8988T (cell line): Measurements from ENCODE around the gene SDC4.

Experiments used
- DNase-seq: peaks from one replicate; pipeline ENCODE4 v3.0.0; 2011

The SDC4 gene

GRCh38 chr20:45342855-45343531, 5.2 kb downstream of the SDC4 start:
- no peak for DNase-seq

DNA sequence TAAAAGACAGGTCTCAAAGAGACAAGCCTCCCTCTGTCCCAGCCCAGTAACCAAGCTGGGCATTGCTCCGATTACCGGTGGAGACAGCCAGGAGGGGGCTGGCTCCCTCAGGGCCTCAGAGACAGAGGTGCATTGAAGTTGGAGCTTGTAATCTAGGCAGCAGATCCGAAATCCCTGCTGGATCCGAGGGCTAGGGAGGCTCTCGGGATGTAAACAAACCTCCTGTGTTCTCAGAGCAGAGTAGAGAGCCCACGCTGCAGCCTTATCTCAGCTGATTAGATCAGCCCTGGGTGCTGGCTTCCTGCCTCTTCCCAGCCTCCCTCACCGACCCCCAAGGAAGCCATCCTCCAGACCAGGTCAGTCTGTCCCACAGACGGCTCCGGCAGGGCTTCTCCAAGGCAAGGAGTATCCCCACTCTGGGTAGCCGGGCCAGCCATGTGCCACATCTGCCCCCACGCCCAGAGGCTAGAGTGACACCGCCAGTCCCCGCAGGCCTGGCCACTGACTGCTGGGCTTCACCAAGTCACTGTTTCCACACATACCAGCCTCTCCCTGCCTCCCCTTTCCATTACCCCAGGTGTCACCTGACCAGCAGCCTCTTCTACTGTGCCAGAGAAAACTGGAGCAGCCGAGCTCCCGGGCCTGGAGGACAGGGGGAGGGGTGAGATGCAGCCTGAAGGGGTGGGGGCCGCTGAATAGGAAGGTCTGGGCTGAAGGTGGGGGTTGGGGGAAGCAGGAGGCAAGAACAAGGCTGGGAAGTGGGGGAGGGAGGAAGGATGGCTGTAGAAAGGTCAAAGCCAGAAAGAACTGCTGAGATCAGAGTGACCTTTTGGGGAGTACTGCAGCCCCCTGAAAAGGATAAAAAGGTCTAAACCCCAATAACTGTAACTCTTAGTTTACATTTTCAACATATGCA, 6.0 kb downstream of the SDC4 start:
- no peak for DNase-seq

- no peak for DNase-seq
These were observed 6.7 kb downstream of the SDC4 start for GRCh38 chr20:45341579-45341938.

GRCh38 chr20:45340951-45341350, 7.3 kb downstream of the SDC4 start:
- no peak for DNase-seq

GRCh38 chr20:45340236-45340847, 7.9 kb downstream of the SDC4 start:
- no peak for DNase-seq

GRCh38 chr20:45339799-45340198, 8.4 kb downstream of the SDC4 start:
- DNase-seq: no peak

DNA sequence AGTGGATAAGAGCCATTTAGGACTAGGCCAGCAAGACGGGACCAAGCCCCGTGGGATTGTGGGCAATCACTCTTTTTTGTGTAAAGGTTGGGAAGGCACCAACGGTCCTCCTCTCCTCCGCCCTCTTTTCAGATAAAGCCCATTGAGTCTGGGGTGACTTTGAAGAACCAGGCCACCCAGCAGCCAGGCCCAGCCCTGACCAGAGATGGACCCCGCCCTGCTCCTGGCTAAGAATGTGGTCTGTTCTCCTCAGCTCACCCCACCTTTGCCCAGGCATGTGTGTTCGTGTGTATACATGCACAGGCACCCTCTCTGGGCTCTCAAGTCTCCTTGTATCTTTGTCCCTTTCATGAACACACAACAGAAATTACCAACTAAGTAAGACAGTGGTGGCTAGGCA, 9.1 kb downstream of the SDC4 start:
- no peak for DNase-seq

GRCh38 chr20:45338121-45339030, 9.8 kb downstream of the SDC4 start:
- no peak for DNase-seq

DNA sequence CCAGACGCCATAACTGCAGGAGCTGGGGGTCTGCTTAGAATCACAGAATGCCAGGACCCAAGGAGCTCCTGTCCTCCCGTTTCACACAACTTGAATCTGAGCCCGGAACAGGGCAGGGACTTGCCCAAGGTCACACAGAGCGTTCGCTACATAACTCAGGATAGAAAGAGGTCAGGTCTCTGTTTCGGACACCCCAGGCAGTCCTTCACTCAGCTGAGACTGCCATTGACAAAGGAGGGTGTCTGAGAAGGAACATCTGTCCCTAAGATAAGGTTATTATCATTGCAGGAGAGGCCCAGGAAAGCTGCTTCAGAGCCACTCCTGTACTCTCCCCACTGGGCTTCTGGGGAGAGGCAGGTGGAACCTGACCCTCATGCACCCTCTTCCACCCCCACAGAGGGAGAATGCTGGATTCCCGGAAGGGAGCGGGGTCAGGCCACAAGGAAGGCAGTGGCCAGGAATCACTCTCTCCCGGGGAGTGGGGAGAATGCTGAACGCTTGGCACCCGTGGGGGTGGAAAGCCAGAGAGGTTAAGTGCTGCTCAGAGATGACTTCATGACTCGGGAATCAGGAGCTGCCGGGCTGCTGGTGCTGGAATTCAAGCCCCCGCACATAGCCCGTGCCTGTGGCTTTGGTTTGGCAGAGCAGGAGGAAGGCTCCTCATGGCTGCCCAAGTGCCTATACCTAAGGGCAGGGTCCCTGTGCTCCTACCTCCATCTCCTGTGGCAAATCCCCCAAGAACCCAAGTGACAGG, 10.7 kb downstream of the SDC4 start:
- DNase-seq: no peak

GRCh38 chr20:45336530-45337366, 11.5 kb downstream of the SDC4 start:
- no peak for DNase-seq

- DNase-seq: no peak
These were observed 17.7 kb downstream of the SDC4 start for GRCh38 chr20:45330476-45330875.

- no peak for DNase-seq
These were observed 18.5 kb downstream of the SDC4 start for GRCh38 chr20:45329497-45330319.

DNA sequence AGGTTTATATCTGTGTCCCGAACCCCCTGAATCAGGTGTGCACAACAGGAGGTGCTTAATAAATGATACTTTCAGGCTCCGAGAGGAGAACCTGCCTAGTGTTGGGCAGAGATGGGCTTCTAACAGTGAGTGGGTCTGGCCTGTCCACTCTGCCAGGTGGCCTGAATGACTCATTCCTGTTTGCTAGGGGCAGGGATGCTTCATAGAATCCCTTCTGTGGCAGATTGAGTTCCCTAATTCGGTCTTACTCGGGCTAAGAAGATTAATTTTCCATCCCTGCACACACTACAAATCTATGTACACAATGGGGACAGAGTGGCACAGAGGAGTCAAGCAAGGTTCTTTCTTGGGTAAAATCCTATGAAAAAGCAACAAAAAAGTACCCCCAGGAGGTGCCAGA, 19.8 kb downstream of the SDC4 start:
- no peak for DNase-seq

- no peak for DNase-seq
These were observed 22.9 kb downstream of the SDC4 start for GRCh38 chr20:45325371-45325770.

GRCh38 chr20:45323731-45324130, 24.5 kb downstream of the SDC4 start:
- DNase-seq: no peak

- DNase-seq: peak; percentile 77
These were observed 25.3 kb downstream of the SDC4 start for GRCh38 chr20:45322952-45323383.

DNA sequence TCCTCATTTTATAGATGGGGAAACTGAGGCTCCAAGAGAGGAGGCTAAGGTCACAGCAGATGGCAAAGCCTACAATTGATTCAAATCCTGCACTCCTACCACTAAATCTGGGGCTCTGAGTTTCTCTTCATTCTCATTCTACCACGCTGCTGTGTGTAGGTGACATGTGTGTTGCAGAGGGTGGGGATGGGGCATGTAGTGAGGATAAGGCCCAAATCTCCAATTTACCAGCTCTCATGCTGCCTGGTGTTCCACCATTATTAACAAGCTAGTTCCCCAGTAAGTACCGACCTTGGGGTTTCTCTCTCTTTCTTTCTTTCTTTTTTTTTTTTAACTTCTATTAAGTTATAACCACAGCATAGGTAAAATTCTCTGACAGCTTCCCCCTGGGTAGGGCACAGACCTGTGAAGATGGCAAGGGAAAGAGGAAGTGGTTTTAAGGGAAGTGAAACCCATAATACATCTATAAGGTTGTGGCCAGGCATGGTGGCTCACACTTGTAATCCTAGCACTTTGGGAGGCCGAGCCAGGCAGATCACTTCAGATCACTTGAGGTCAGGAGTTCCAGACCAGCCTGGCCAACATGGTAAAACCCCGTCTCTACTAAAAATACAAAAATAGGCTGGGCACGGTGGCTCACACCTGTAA, 27.2 kb downstream of the SDC4 start:
- DNase-seq: no peak

DNA sequence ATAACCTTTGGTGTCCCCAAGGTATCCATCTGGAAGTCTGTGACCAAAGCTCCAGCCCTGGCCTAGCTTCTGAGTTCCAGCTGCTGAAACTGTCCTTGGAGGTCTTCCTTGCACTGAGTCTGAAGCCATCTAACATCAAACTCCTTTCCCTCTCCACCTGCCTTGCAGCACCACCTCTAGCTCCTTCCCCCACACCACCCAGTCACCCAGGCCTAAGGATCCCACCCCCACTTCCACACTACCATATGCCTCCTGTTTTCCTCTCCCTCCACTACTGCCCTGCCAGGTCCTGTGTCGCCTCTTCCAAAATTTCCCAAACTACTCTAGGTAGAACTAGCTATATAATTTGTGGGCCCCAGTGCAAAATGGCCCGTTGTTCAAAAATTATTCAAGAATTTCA, 29.3 kb downstream of the SDC4 start:
- DNase-seq: no peak

DNA sequence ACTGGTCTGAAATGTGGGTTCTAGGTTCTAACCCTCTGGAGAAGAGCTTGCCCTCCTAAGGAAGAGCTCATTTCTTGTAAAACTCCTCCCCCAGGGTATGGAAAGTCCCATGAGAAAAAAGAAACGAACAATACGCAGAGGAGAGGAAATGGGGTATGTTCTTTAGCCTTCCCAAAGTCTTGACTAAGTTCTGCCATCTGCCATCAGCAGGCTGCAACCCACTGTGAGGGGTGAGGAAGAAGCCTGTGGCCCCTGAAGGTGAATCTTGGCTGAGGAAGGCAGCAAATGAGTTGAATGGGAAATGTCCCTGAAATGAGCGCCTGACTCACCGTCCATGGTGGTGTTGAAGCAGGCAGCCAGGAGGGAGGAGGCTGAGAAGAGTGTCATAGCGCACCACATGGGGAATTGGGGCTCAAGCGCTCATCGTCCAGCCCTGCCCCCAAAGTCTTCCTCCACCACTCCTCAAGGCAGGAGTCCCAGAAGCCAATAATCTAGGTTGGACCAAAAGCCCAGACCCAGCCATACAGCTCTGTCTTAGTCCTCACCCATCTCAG, 29.8 kb downstream of the SDC4 start:
- DNase-seq: no peak
